HG02678 (cell line): ENCODE data around the gene EXOC3L1.
A peak's percentile ranks its signal among the peaks of the same experiment; 100 is the strongest.

ENCODE experiments used
- ATAC-seq: cut with Tn5 transposase; IDR thresholded peaks from one replicate; pipeline ENCODE4 v1.9.1; 2021; ENCODE audit warnings: mild to moderate bottlenecking, moderate library complexity; ENCODE audit not compliant: unreplicated experiment

EXOC3L1 gene

DNA sequence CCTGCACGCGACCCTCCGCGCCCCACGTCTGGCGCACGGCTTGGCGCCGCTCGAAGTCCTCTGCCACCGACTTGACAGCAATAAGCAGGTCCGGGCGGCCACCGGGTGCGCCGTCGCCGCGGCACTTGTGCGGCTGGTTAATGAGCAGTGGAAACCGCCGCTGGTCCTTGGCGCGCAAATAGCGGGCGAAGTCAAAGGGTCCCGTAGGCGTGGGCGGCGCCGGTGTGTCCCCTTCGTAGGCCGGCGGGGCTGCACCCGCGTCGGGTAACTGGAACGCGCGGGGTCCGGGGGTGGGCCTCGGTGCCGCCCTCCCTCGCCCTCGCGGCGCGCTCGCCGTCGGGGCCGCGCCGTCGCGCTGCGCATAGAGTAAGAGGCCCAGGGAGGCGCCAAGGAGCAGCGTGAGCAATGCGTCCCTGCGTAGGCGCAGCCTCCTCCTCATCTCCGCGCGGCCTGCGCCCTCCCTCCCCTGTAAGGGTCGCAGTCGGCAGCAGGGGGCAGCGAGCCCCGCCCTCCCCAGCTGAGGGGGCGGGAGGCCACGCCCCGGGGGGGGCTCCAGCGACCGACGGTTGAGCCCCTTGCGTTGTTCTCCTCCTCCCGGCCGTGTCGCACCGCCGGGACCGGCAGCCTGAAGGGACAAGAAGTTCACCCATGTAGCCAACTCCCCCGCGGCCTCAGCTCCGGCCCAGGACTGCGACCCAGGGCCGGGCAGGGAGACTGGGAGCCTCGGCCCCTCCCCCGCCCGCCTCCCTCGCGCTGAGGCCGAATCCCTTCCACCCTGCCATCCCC is 39.7 kb downstream of the EXOC3L1 start:
- peak; percentile 38 for ATAC-seq

DNA sequence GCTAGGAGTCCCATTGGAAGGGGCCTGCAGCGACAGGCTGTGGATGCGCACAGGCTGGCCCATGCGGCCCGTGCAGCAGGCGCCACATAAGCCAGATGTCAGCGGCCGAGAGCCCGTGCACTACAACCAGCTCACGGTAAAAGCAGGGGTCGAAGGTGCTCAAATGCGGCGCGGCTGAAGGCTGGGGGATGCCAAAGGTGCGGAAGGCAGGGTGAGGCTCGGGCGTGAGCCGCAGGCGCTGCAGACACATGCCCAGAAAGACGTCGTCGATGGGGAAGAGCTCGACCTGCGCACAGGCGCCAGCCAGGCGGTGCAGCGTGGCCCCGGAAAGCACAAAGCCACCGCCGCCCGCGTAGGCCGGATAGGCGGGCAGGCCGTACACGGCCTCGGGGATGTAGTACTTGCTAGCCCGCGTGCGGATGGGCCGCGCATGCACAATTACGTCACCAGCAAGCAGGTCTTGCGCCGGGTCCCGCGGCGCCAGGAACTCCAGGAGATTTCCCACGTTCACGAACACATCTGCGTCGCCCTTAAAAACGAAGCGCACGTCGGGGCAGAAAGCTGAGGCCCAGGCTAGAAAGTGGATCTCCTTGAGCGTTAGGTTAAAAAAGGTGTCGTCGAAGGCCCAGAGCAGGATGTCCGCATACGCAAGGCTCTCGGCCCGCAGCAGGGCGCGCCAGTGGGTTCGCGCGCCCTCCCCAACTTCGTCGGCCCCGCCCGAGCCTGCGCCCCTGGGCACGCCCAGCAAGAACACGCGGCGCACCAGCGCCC is 40.5 kb downstream of the EXOC3L1 start:
- ATAC-seq: no peak

- ATAC-seq: no peak
These were observed 41.2 kb downstream of the EXOC3L1 start for GRCh38 chr16:67148656-67149275.

- no peak for ATAC-seq
These were observed 41.7 kb downstream of the EXOC3L1 start for GRCh38 chr16:67148221-67148620.

GRCh38 chr16:67147437-67148140 is 42.3 kb downstream of the EXOC3L1 start:
- ATAC-seq: no peak

GRCh38 chr16:67146523-67147357 is 43.2 kb downstream of the EXOC3L1 start:
- no peak for ATAC-seq

GRCh38 chr16:67145746-67146145 is 44.2 kb downstream of the EXOC3L1 start:
- ATAC-seq: no peak

DNA sequence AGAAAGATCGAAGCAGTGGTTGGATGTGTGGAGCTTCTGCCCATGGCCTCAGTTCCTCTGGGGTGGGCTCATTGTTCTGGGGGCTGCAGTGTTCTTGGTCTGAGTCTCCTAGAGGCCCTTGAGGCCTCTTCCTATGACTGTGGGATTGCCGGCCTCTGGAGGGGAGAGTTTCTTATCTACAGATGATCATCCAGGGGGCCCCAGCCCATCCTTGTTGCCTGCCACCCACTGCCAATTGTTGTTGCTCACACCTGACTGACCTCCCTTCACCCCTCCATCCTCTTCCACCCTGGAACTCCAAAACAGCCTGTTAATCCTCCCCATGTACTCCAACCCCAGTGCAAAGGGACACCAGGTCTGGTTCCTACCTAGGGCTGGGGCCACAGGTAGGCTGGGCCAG is 45.0 kb downstream of the EXOC3L1 start:
- ATAC-seq: no peak

DNA sequence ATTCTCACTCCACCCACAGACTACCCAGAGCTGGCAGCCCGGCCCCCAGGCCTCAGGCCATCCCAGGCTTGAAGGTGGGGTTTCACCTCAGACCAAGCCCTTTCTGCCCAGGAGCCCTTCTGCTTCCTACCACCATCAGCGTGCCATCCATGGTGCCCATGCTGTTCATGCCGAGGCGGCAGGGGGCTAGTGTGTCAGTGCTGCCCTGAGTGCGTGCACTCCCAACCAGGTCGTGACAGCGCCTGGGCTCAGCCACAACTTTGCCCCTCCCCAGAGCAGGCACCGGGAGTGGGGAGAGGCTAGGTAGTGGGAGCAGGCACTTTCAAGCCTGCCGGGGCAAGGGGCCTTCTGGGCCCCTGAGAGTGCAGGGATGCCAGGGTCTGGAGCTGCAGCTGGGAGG is 47.6 kb downstream of the EXOC3L1 start:
- no peak for ATAC-seq

GRCh38 chr16:67141391-67141790 is 48.5 kb downstream of the EXOC3L1 start:
- ATAC-seq: no peak

- ATAC-seq: no peak
These were observed 52.3 kb downstream of the EXOC3L1 start for GRCh38 chr16:67137605-67138004.
